ENCODE measurements around the gene TUBA1A. TPM values are rescaled to one million over a fixed set of nuclear protein-coding genes. Genes with fewer than 3 reads are reported as not detected.

TUBA1A gene
- total RNA-seq (ENCODE audit: low replicate concordance), result 320 and 961 TPM in 2 replicates

GRCh38 chr12:49188916-49189367 is at the start of gene TUBA1A:
TSS of gene TUBA1A (minus strand) at chr12:49189080. CDS start at chr12:49188979, 101 bp downstream.
- DNase-seq (ENCODE audit: low read depth), result peak; percentile 100
- peak within 1 kb of the TSS; percentile 92 for H3K4me3 ChIP-seq (ENCODE audit: low read depth, low read length)
- no peak for TF ChIP-seq CTCF (IDR thresholded peaks at IDR 0.05; ENCODE audit: insufficient read depth, low read length)

- TF ChIP-seq CTCF (IDR thresholded peaks at IDR 0.05; ENCODE audit: insufficient read depth, low read length), result no peak
- no peak overlapping the region for H3K4me3 ChIP-seq (ENCODE audit: low read depth, low read length)
- no peak for DNase-seq (ENCODE audit: low read depth)
Observed at GRCh38 chr12:49236423-49236822, 47.5 kb upstream of the TUBA1A start.

- peak overlapping the region; percentile 14 for H3K4me3 ChIP-seq (ENCODE audit: low read depth, low read length)
- no peak for TF ChIP-seq CTCF (IDR thresholded peaks at IDR 0.05; ENCODE audit: insufficient read depth, low read length)
- no peak for DNase-seq (ENCODE audit: low read depth)
Observed at GRCh38 chr12:49233842-49234526, 45.1 kb upstream of the TUBA1A start.

- H3K4me3 ChIP-seq (ENCODE audit: low read depth, low read length), result no peak overlapping the region
- no peak for DNase-seq (ENCODE audit: low read depth)
- TF ChIP-seq CTCF (IDR thresholded peaks at IDR 0.05; ENCODE audit: insufficient read depth, low read length), result no peak
Observed at GRCh38 chr12:49232940-49233841, 44.3 kb upstream of the TUBA1A start.

GRCh38 chr12:49231878-49232655 is 43.2 kb upstream of the TUBA1A start:
- no peak overlapping the region for H3K4me3 ChIP-seq (ENCODE audit: low read depth, low read length)
- DNase-seq (ENCODE audit: low read depth), result no peak
- TF ChIP-seq CTCF (IDR thresholded peaks at IDR 0.05; ENCODE audit: insufficient read depth, low read length), result no peak

- no peak for DNase-seq (ENCODE audit: low read depth)
Observed at GRCh38 chr12:49230805-49231194, 41.9 kb upstream of the TUBA1A start.

More at GRCh38 chr12:49230805-49231194, 41.9 kb upstream of the TUBA1A start:
- no peak overlapping the region for H3K4me3 ChIP-seq (ENCODE audit: low read depth, low read length)
- TF ChIP-seq CTCF (IDR thresholded peaks at IDR 0.05; ENCODE audit: insufficient read depth, low read length), result no peak

Measured in fibroblast of the aortic adventitia (primary cell).